Measurements from ENCODE around the gene HRH4.

The HRH4 gene

DNA sequence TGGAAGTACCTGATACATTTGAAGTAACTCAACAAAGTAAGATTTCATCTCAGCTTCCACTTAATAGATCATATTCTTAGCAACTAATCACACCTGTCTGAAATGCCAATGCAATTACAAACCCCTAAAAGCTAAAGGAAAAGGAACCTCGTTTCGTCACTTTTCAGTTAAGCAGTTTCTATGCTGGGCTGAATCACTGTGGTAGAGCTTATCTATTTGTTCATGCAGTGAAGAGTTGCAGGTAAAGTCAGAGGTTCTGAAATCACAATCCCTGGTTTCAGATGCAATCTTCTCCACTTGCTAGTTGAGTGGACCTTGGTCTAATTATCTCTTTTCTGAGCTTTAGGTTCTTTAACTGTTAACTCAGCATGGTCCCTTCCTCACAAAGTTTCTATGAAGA is 6.3 kb downstream of the HRH4 start:
- no peak for DNase-seq (ENCODE audit: low spot score)

DNA sequence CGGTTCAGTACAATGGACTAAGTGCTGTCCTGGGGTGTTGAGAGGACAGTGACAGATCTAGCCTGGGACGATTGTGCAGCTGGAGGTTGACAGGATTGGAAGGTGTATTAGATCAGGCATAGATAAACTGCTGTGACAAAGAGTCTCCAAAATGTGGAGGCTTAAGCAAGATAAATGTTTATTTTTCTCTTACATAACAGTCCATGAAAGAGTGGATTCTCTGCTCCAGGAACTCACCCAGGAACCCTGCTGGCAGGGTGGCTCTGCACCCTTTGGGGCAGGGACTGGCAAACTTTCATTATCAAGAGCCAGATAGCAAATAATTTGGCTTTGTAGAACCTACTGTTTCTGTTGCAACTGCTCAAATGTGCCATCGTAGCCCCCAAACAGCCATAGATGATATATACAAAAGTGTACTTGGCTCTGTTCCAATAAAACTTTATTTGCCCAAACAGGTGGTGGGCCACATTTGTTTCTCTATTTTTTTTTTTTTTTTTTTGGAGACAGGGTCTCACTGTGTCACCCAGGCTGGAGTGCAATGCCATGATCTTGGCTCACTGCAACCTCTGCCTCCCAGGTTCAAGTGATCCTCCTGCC is 9.7 kb downstream of the HRH4 start:
- no peak for DNase-seq (ENCODE audit: low spot score)

- no peak for DNase-seq (ENCODE audit: low spot score)
These were observed 10.4 kb downstream of the HRH4 start for GRCh38 chr18:24470805-24471204.

DNA sequence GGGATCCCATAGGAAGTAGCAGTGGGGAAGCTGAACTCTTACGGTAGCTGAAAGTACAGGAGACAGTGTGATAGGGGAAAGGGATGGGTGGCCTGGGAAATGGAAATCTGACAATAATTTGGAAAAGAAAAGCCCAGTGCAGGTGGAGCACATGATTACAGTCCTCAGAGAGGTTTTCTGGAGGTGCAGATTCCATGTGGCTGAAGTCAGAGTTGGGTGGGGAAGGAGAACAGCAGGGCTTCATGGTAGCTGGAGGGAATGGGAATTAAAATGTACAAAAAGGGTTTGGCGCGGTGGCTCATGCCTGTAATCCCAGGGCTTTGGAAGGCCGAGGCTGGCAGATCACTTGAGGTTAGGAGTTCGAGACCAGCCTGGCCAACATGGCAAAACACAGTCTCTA is 12.2 kb downstream of the HRH4 start:
- DNase-seq (ENCODE audit: low spot score), result no peak

DNA sequence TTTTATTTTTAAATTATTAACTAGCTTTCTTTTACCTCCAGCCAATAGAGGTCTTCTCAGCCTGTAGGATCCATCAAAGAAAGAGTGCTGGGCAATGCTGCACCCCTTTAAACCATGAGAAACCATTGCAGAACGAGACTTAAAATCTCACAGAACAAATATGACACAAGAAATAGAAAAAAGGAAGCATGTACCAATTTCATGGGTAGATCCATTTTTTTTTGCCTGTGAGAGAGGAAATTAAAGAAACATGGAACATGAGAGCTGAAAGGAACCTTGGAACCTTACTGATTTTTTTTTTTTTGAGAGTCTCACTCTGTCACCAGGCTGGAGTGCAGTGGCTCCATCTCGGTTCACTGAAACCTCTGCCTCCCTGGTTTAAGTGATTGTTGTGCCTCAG is 14.0 kb downstream of the HRH4 start:
- no peak for DNase-seq (ENCODE audit: low spot score)

DNA sequence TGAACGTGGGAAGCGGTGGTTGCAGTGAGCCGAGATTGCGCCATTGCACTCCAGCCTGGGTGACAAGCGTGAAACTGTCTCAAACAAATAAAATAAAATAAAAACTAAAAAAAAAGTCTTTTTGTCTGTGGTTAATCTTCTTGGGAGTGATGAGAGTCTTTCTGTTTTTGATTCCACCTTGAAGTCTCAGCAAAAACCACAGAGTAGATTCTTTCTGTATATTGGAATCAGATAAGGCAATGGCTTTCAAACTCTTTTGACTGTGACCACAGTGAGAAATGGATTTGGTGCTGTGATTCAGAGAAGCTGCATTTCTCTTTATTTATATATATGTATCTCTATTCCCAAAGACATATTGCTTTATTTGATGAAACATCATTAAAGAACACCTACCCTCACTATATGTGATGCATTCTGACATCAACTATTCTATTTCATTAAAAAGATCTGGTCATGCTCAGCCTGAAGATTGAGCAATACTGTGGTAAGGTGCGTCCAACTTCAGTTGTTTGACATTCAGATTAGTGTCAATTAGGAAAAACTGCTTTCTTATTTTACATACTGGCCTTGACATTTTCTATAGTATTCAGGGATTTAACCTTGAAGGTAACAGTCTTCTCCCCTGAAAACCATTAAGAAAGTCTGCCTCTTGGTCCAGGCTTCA is 15.6 kb downstream of the HRH4 start:
- DNase-seq (ENCODE audit: low spot score), result no peak

DNA sequence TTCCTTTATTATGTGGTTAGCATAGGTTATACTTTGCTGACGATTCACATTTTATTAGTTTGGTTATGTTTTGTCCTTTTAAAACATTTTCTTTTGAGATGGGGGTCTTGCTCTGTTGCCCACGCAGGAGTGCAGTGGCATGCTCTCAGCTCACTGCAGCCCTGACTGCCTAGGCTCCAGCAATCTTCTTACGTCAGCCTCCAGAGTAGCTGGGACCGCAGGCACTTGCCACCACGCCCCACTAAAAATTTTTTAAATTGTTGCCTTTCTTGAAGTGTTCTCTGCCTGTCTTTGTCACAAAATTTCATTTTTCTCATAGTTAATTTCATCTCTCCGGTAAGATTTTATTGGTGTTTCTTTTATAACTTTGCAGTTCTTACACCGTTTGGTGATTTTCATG is 18.9 kb downstream of the HRH4 start:
- no peak for DNase-seq (ENCODE audit: low spot score)

DNA sequence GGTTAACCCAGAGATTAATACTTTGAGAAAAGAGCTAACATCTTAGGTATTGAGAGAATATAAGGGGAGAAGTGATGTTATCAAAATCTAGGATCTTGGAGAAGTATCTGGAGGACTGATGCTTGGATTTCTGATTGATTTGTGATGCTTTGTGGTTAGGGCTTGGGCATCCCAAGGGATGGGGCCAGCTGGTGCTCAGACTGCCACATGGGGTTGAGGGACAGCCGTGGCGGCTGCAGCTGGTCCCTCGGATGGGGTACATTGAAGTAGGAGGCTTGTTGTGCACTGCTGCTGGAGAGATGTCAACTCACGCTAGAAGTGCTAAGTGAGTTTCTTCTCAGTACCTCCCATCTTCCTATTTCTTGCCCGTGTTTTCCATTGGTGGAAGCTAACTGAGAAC is 22.4 kb downstream of the HRH4 start:
- DNase-seq (ENCODE audit: low spot score), result no peak

- no peak for DNase-seq (ENCODE audit: low spot score)
These were observed 25.2 kb downstream of the HRH4 start for GRCh38 chr18:24485681-24486080.

GRCh38 chr18:24486684-24487083 is 26.2 kb downstream of the HRH4 start:
- DNase-seq (ENCODE audit: low spot score), result no peak

DNA sequence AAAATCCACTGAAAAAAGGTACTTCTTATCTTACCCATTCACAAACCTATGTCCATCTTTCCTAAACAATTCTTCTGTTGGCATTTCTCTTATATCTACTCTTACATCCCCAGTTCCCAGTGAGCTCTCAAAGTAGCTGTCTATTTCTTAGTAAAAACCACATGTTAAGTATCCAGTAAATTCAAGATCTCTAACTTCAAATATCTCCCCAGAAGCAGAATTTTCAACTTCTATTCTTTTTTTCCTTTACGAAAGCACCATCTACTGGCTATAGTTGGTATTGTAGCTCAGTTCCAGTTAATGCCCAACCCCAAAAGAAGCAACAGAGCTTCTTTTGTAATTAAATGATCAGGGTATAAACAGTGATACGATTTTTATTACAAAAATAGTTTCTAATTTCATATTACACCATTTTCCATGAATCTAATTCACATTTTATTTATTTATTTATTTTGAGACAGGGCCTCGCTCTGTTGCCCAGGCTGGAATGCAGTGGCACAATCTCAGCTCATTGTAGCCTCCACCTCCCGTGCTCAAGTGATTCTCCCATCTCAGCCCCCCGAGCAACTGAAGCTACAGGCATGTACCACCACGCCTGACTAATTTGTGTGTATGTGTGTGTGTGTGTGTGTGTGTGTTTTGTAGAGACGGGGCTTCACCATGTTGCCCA is 28.5 kb downstream of the HRH4 start:
- DNase-seq (ENCODE audit: low spot score), result peak; percentile 40

- peak; percentile 29 for DNase-seq (ENCODE audit: low spot score)
These were observed 30.1 kb downstream of the HRH4 start for GRCh38 chr18:24490539-24490938.

GRCh38 chr18:24491927-24492834 is 31.7 kb downstream of the HRH4 start:
- peak; percentile 17 for DNase-seq (ENCODE audit: low spot score)

GRCh38 chr18:24494586-24494985 is 34.1 kb downstream of the HRH4 start:
- DNase-seq (ENCODE audit: low spot score), result no peak

GRCh38 chr18:24497031-24497754 is 36.8 kb downstream of the HRH4 start:
- peak; percentile 29 for DNase-seq (ENCODE audit: low spot score)

- DNase-seq (ENCODE audit: low spot score), result no peak
These were observed 39.4 kb downstream of the HRH4 start for GRCh38 chr18:24499814-24500213.

- no peak for DNase-seq (ENCODE audit: low spot score)
These were observed 39.8 kb downstream of the HRH4 start for GRCh38 chr18:24500217-24500616.

GRCh38 chr18:24500766-24501165 is 40.3 kb downstream of the HRH4 start:
- DNase-seq (ENCODE audit: low spot score), result no peak

GRCh38 chr18:24502667-24503523 is 42.5 kb downstream of the HRH4 start:
- DNase-seq (ENCODE audit: low spot score), result no peak

GRCh38 chr18:24504401-24504800 is 44.0 kb downstream of the HRH4 start:
- DNase-seq (ENCODE audit: low spot score), result no peak

DNA sequence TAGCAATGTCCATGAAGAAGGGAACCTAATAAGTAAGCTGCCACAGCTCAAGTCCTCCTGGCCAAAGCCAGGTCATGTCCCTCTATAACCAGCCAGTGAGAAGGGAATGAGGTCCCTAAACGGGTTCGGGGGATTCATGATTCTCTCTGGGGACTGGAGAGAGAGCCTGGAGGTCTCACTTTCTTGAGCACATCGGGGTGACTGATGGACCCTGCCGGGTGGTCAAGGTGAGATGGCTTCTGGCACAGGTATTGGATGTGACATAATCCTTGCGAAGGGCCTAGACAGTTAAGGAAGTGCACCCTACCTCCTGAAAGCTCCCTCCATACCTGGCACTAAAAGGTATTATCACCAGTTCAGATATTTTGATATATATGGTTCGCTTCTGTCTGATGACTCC is 45.7 kb downstream of the HRH4 start:
- DNase-seq (ENCODE audit: low spot score), result no peak

All from kidney tubule cell (primary cell).